Stimulated activated memory B cell treated with anti-CD40 and anti-IgM and Interleukin-4, amounts not matched to agents 10 μg/mL and 1 μg/mL and 100 μg/mL, for 72 hours (primary cell): ENCODE data around the gene UBXN4.
A peak's percentile ranks its signal among the peaks of the same experiment; 100 is the strongest.

Experiments
- ATAC-seq: fragments of 150-1000 bp; cut with Tn5 transposase; 2 replicates; pipeline ENCODE4 v1.10.0; 2021
- H3K27ac Mint-ChIP-seq: one replicate; pipeline ENCODE4 v1.8.0; 2022; ENCODE audit warnings: mild to moderate bottlenecking, mixed read lengths
- H3K27me3 Mint-ChIP-seq: one replicate; pipeline ENCODE4 v1.8.0; 2022; ENCODE audit warnings: mixed read lengths
- H3K36me3 Mint-ChIP-seq: one replicate; pipeline ENCODE4 v1.8.0; 2022; ENCODE audit warnings: mixed read lengths
- H3K4me1 Mint-ChIP-seq: one replicate; pipeline ENCODE4 v1.8.0; 2022; ENCODE audit warnings: mixed read lengths
- H3K4me3 Mint-ChIP-seq: one replicate; pipeline ENCODE4 v1.8.0; 2022; ENCODE audit warnings: mild to moderate bottlenecking, moderate library complexity, mixed read lengths
- H3K9me3 Mint-ChIP-seq: one replicate; pipeline ENCODE4 v1.8.0; 2022; ENCODE audit warnings: mixed read lengths

The UBXN4 gene

GRCh38 chr2:135742325-135742757 lies 686 bp downstream of the UBXN4 start:
- Mint-ChIP-seq H3K9me3 (no peaks in the 10 kb centered on the region), H3K4me1 (peaks cover 30% of the 10 kb centered on the region), H3K27me3 (no peaks in the 10 kb centered on the region), H3K27ac (peak overlapping the region; percentile 94), H3K4me3 (peak overlapping the region; percentile 95), H3K36me3 (peaks cover 16% of the 10 kb centered on the region)
- peak; percentile 50 for ATAC-seq

- Mint-ChIP-seq H3K4me3 (peak overlapping the region; percentile 20), H3K27ac (no peak overlapping the region), H3K36me3 (peaks cover 26% of the 10 kb centered on the region), H3K9me3 (no peaks in the 10 kb centered on the region), H3K4me1 (peaks cover 30% of the 10 kb centered on the region), H3K27me3 (no peaks in the 10 kb centered on the region)
- no peak for ATAC-seq
Observed at GRCh38 chr2:135743860-135744259, 2.2 kb downstream of the UBXN4 start.

GRCh38 chr2:135744760-135745314 lies 3.2 kb downstream of the UBXN4 start:
- H3K4me3 Mint-ChIP-seq = no peak overlapping the region
- ATAC-seq = no peak
- H3K4me1 Mint-ChIP-seq = peaks cover 30% of the 10 kb centered on the region
- peaks cover 36% of the 10 kb centered on the region for H3K36me3 Mint-ChIP-seq
- no peaks in the 10 kb centered on the region for H3K27me3 Mint-ChIP-seq
- no peaks in the 10 kb centered on the region for H3K9me3 Mint-ChIP-seq
- no peak overlapping the region for H3K27ac Mint-ChIP-seq

GRCh38 chr2:135745545-135745944 lies 3.9 kb downstream of the UBXN4 start:
- no peaks in the 10 kb centered on the region for H3K27me3 Mint-ChIP-seq
- no peak for ATAC-seq
- H3K36me3 Mint-ChIP-seq = peaks cover 39% of the 10 kb centered on the region
- no peak overlapping the region for H3K4me3 Mint-ChIP-seq
- no peak overlapping the region for H3K27ac Mint-ChIP-seq
- peaks cover 30% of the 10 kb centered on the region for H3K4me1 Mint-ChIP-seq
- H3K9me3 Mint-ChIP-seq = no peaks in the 10 kb centered on the region

- no peak overlapping the region for H3K27ac Mint-ChIP-seq
- no peak overlapping the region for H3K4me3 Mint-ChIP-seq
- no peaks in the 10 kb centered on the region for H3K4me1 Mint-ChIP-seq
- H3K9me3 Mint-ChIP-seq = peaks cover 4% of the 10 kb centered on the region
- ATAC-seq = no peak
- no peaks in the 10 kb centered on the region for H3K27me3 Mint-ChIP-seq
- peaks cover 67% of the 10 kb centered on the region for H3K36me3 Mint-ChIP-seq
Observed at GRCh38 chr2:135755573-135755972, 13.9 kb downstream of the UBXN4 start.

DNA sequence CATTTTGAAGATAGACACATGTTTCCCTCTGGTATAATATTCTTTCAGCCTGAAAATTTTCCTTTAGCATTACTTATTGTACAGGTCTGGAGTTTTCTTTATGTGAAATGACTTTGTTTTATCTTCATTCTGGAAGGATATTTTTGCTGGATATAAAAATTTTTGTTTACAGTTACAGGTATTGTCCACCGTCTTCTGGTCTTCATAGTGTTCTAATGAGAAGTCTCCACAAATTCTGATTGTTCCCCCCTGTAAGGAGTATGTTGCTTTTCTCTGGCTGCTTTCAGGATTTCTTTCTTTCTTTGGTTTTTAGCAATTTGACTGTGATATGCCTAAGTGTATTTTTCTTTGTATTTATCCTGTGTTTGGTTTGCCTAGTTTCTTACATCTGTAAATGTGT lies 15.0 kb downstream of the UBXN4 start:
- Mint-ChIP-seq H3K27me3 (no peaks in the 10 kb centered on the region), H3K9me3 (peaks cover 4% of the 10 kb centered on the region), H3K4me1 (no peaks in the 10 kb centered on the region), H3K36me3 (peaks cover 72% of the 10 kb centered on the region), H3K4me3 (no peak overlapping the region), H3K27ac (no peak overlapping the region)
- no peak for ATAC-seq

DNA sequence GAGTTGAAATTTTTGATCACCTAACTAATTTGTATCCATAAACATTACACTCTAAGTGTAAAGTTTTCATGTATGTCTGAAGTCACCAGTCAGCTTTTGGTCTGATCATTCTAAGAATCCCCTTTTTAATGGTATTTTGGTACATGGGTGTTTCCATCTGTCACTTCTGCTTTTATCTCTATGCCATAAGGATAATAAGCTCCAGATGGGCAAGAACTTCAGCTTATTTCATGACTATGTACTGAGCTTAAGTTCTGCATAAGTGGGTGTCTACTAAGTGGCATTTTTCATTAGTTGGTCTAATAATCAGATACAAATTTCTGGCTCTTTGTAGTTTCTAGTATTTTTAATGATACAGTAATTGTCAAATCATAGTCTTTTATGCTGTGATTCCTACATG lies 20.4 kb downstream of the UBXN4 start:
- no peak overlapping the region for H3K27ac Mint-ChIP-seq
- peaks cover under 1% of the 10 kb centered on the region for H3K9me3 Mint-ChIP-seq
- H3K36me3 Mint-ChIP-seq = peaks cover 57% of the 10 kb centered on the region
- no peak for ATAC-seq
- no peaks in the 10 kb centered on the region for H3K4me1 Mint-ChIP-seq
- H3K4me3 Mint-ChIP-seq = no peak overlapping the region
- H3K27me3 Mint-ChIP-seq = no peaks in the 10 kb centered on the region

DNA sequence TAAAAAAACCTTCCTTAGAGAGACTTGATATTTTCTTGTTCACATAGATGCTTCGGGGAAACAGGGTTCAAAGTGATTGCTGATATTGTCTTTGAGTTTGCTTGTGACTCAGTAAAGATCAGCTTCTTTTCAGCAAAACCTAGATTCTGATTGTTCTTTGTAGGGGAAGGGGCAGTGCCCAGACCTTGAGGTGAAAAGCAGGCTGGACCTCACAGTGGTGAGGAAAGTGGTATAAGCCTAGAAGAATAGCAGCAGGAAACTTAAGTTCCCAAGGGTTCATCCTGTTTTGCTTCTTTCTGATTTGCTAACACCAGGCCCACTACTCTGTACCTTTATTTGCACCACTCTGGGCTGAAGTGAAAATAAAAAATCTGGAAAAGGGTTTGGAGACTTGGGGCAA lies 20.9 kb downstream of the UBXN4 start:
- H3K4me1 Mint-ChIP-seq = no peaks in the 10 kb centered on the region
- H3K27me3 Mint-ChIP-seq = no peaks in the 10 kb centered on the region
- H3K4me3 Mint-ChIP-seq = no peak overlapping the region
- H3K27ac Mint-ChIP-seq = no peak overlapping the region
- H3K36me3 Mint-ChIP-seq = peaks cover 57% of the 10 kb centered on the region
- no peak for ATAC-seq
- no peaks in the 10 kb centered on the region for H3K9me3 Mint-ChIP-seq

GRCh38 chr2:135768863-135769262 lies 27.2 kb downstream of the UBXN4 start:
- ATAC-seq = no peak
- no peaks in the 10 kb centered on the region for H3K4me1 Mint-ChIP-seq
- H3K9me3 Mint-ChIP-seq = no peaks in the 10 kb centered on the region
- no peak overlapping the region for H3K4me3 Mint-ChIP-seq
- H3K36me3 Mint-ChIP-seq = peaks cover 60% of the 10 kb centered on the region
- no peaks in the 10 kb centered on the region for H3K27me3 Mint-ChIP-seq
- H3K27ac Mint-ChIP-seq = no peak overlapping the region

- H3K4me3 Mint-ChIP-seq = no peak overlapping the region
- H3K27me3 Mint-ChIP-seq = no peaks in the 10 kb centered on the region
- H3K36me3 Mint-ChIP-seq = peaks cover 70% of the 10 kb centered on the region
- no peak for ATAC-seq
- H3K27ac Mint-ChIP-seq = no peak overlapping the region
- H3K4me1 Mint-ChIP-seq = no peaks in the 10 kb centered on the region
- no peaks in the 10 kb centered on the region for H3K9me3 Mint-ChIP-seq
Observed at GRCh38 chr2:135773319-135773718, 31.7 kb downstream of the UBXN4 start.

DNA sequence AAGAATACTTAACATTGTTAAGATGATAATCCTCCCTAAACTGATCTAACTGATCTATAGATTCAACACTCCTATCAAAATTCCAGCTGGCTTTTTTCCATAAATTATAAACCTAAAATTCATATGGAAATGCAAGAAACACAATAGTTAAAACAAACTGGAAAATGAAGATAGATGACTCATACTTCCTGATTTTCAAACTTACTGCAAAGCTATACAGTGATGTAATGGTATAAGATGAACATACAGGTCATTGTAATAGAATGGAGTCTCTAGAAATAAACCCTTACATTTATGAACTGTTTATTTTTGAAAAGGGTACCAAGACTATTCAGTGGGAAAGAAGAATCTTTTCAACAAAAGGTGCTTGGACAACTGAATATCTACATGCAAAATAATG lies 32.3 kb downstream of the UBXN4 start:
- Mint-ChIP-seq H3K4me1 (no peaks in the 10 kb centered on the region), H3K27ac (no peak overlapping the region), H3K9me3 (no peaks in the 10 kb centered on the region), H3K4me3 (no peak overlapping the region), H3K27me3 (no peaks in the 10 kb centered on the region), H3K36me3 (peaks cover 69% of the 10 kb centered on the region)
- ATAC-seq = no peak

DNA sequence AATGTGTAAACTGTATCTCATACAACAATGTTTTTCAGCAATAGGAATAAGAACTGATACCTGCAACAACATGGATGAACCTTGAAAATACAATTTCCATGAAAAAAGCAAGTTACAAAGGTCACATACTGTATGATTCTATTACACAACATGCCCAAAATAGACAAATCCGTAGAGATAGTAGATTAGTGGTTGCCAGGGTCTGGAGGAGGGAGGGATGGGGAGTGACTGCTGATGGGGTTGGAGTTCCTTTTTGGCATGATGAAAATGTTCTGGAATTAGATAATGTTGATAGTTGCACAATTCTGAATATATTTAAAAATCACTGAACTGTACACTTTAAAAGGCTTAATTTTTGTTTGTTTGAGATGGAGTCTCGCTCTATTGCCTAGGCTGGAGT lies 33.8 kb downstream of the UBXN4 start:
- no peaks in the 10 kb centered on the region for H3K9me3 Mint-ChIP-seq
- no peak for ATAC-seq
- no peak overlapping the region for H3K4me3 Mint-ChIP-seq
- H3K36me3 Mint-ChIP-seq = peaks cover 61% of the 10 kb centered on the region
- no peaks in the 10 kb centered on the region for H3K27me3 Mint-ChIP-seq
- H3K4me1 Mint-ChIP-seq = no peaks in the 10 kb centered on the region
- H3K27ac Mint-ChIP-seq = no peak overlapping the region

DNA sequence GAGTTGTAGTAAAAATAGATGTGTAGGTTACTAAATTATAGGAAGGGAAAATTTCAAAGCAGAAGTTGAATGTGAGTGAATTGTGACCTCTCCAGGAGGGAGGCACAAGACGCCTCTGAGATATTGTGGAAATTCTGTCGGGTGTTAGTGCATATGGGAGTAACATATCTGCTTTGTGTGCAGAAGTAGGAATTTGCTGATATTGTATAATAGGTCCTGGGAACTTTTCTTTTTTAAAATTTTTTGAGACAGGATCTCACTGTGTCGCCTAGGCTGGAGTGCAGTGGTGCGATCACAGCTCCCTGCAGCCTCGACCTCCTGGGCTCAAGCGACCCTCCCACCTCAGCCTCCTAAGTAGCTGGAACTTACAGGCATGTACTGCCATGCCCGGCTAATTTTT lies 34.7 kb downstream of the UBXN4 start:
- H3K4me1 Mint-ChIP-seq = no peaks in the 10 kb centered on the region
- peaks cover 65% of the 10 kb centered on the region for H3K36me3 Mint-ChIP-seq
- H3K27me3 Mint-ChIP-seq = no peaks in the 10 kb centered on the region
- no peak overlapping the region for H3K27ac Mint-ChIP-seq
- H3K4me3 Mint-ChIP-seq = no peak overlapping the region
- H3K9me3 Mint-ChIP-seq = no peaks in the 10 kb centered on the region
- ATAC-seq = no peak

- no peaks in the 10 kb centered on the region for H3K27me3 Mint-ChIP-seq
- H3K36me3 Mint-ChIP-seq = peaks cover 74% of the 10 kb centered on the region
- no peak overlapping the region for H3K27ac Mint-ChIP-seq
- peaks cover 19% of the 10 kb centered on the region for H3K4me1 Mint-ChIP-seq
- no peak overlapping the region for H3K4me3 Mint-ChIP-seq
- no peaks in the 10 kb centered on the region for H3K9me3 Mint-ChIP-seq
- ATAC-seq = no peak
Observed at GRCh38 chr2:135782231-135782630, 40.6 kb downstream of the UBXN4 start.

GRCh38 chr2:135783439-135783838 lies 41.8 kb downstream of the UBXN4 start:
- H3K36me3 Mint-ChIP-seq = peaks cover 69% of the 10 kb centered on the region
- H3K27me3 Mint-ChIP-seq = no peaks in the 10 kb centered on the region
- H3K9me3 Mint-ChIP-seq = no peaks in the 10 kb centered on the region
- no peak overlapping the region for H3K27ac Mint-ChIP-seq
- no peak overlapping the region for H3K4me3 Mint-ChIP-seq
- peaks cover 19% of the 10 kb centered on the region for H3K4me1 Mint-ChIP-seq
- no peak for ATAC-seq

GRCh38 chr2:135785032-135785431 lies 43.4 kb downstream of the UBXN4 start:
- no peak overlapping the region for H3K4me3 Mint-ChIP-seq
- H3K27ac Mint-ChIP-seq = no peak overlapping the region
- ATAC-seq = no peak
- H3K9me3 Mint-ChIP-seq = no peaks in the 10 kb centered on the region
- peaks cover 19% of the 10 kb centered on the region for H3K4me1 Mint-ChIP-seq
- peaks cover 66% of the 10 kb centered on the region for H3K36me3 Mint-ChIP-seq
- no peaks in the 10 kb centered on the region for H3K27me3 Mint-ChIP-seq

- Mint-ChIP-seq H3K27ac (no peak overlapping the region), H3K27me3 (no peaks in the 10 kb centered on the region), H3K4me1 (peaks cover 24% of the 10 kb centered on the region), H3K36me3 (peaks cover 50% of the 10 kb centered on the region), H3K4me3 (no peak overlapping the region), H3K9me3 (no peaks in the 10 kb centered on the region)
- no peak for ATAC-seq
Observed at GRCh38 chr2:135786823-135787222, 45.2 kb downstream of the UBXN4 start.
